ENCODE data around the gene DNAJC9. TPM values are rescaled to one million over a fixed set of nuclear protein-coding genes. Genes with fewer than 3 reads are reported as not detected.

Gene DNAJC9
- polyA plus RNA-seq, 2 of the 4 experiments (the other 2 are of a cell fraction): 45.6 to 56.3 TPM

DNA sequence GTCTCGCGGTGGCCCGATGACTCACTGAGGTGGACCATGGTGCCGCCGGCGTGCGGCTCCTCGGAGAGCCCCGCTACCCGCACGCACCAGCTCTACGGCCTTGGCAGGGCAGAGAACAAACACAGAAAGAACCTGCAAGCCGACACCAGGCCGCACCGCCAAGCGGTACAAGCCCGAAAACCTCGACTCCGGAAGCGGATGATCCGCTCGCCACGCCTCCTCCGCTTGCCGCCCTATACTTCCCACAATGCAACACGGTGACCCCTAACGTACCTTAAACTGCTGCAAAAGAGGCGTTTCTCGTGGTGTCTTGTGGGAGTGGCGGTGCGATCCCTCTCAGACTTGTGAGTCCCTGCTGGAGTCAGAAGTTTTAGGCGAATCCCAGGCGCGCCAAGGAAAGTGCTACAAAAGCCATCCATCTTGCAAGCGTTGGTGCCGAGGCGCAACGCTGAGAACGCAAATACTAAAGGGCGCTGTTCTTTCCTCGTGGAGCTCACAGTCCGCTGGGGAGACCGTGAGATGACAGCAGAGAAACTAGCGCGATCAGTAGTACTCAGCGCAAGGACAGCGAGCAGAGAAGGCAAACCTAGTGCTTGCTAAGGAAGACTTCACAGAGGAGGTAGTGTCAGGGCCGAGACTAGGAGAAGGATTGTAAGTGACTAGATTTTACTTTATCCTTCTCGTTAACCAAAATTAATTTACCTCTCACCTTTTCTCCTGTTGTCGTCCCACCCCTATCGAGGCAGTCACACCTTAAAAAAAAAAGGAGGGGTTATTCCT is 5.6 kb upstream of the DNAJC9 start, which contains the start of gene MRPS16:
MRPS16 (minus strand) TSS at position 200 of the 780 bp plus-strand sequence; CDS start at position 38, 162 bp downstream.
- DNase-seq (ENCODE audit: low read depth in 1 of 2, low spot score in 1 of 2) (peak; percentile 96 to 99), ATAC-seq (peak; percentile 90 to 94), FAIRE-seq (peak; percentile 86)
- under 1% methylated on average over 49 of the region's 51 CpGs for WGBS (ENCODE audit: missing lambda C conversion rate)
- peak within 1 kb of the TSS; percentile 94 to 95 for H3K27ac ChIP-seq
- peaks cover 26% of the 10 kb centered on the region for H3K4me1 ChIP-seq
- H3K4me2 ChIP-seq: peak within 1 kb of the TSS; percentile 98
- H3K4me3 ChIP-seq: peak within 1 kb of the TSS; percentile 94
- H3K9me3 ChIP-seq: no peaks in the 10 kb centered on the region
- ChIA-PET POLR2A (interaction anchor here (0.7 to 2.3 kb wide), 9 partner anchors 9 to 576 kb away, joined by 3 to 11 read pairs (median 4); partner anchors contain the start of genes ANXA7 and CFAP70), CTCF (interaction anchor here (1.0 to 1.5 kb wide), 4 partner anchors 11 to 88 kb away, joined by 3 to 5 read pairs (median 4); no protein-coding TSS in a partner anchor)
- TF ChIP-seq FOXS1 (CRISPR knock-in tag; IDR thresholded peaks at IDR 0.05) (no peak), CBX8 (IDR thresholded peaks at IDR 0.05) (no peak), POLR2AphosphoS2 (conservative IDR thresholded peaks at IDR 0.05; ENCODE audit: low read length) (no peak), EHF (CRISPR knock-in tag; IDR thresholded peaks at IDR 0.05) (no peak), PBX3 (IDR thresholded peaks at IDR 0.05) (no peak), NFE2L2 (conservative IDR thresholded peaks at IDR 0.05; ENCODE audit: low read length) (no peak), EP300 (IDR thresholded peaks at IDR 0.05) (no peak; a peak in 1 of 5 replicates), RCOR1 (IDR thresholded peaks at IDR 0.05; ENCODE audit: low read depth, low read length) (no peak), NPAS2 (CRISPR knock-in tag; IDR thresholded peaks at IDR 0.05; ENCODE audit: borderline replicate concordance) (no peak), REST (IDR thresholded peaks at IDR 0.05) (no peak), ELK1 (IDR thresholded peaks at IDR 0.05; ENCODE audit: low read depth, low read length) (no peak), HEYL (CRISPR knock-in tag; IDR thresholded peaks at IDR 0.05) (no peak), RARB (CRISPR knock-in tag; IDR thresholded peaks at IDR 0.05) (0 out of 2 replicates have a peak, but pooled peaks have one; percentile 16), FOSB (CRISPR knock-in tag; IDR thresholded peaks at IDR 0.05) (no peak), EHMT2 (IDR thresholded peaks at IDR 0.05; ENCODE audit: low read depth) (no peak), RAD21 (conservative IDR thresholded peaks at IDR 0.05 in 1 of 2, IDR thresholded peaks at IDR 0.05 in 1 of 2) (no peak), MAX (IDR thresholded peaks at IDR 0.05) (peak; percentile 93), CBX2 (IDR thresholded peaks at IDR 0.05; ENCODE audit: borderline replicate concordance, low read depth) (no peak), SMC3 (IDR thresholded peaks at IDR 0.05) (no peak), JUNB (IDR thresholded peaks at IDR 0.05) (no peak), SREBF2 (IDR thresholded peaks at IDR 0.05) (no peak), MAFK (IDR thresholded peaks at IDR 0.05; ENCODE audit: partially characterized antibody) (peak; percentile 35), ZFP36 (IDR thresholded peaks at IDR 0.05; ENCODE audit: borderline replicate concordance, partially characterized antibody) (no peak), ZC3H11A (IDR thresholded peaks at IDR 0.05) (no peak), GATA3 (IDR thresholded peaks at IDR 0.05; ENCODE audit: borderline replicate concordance) (peak; percentile 59; the same call in 1 of the 2 replicates), PHF8 (IDR thresholded peaks at IDR 0.05; ENCODE audit: borderline replicate concordance, low read depth) (peak; percentile 79), MYC (IDR thresholded peaks at IDR 0.05; ENCODE audit: borderline replicate concordance, low read length) (peak; percentile 57; the same call in 1 of the 2 replicates), RFX5 (IDR thresholded peaks at IDR 0.05) (0 out of 2 replicates have a peak, but pooled peaks have one; percentile 7), TFCP2L1 (CRISPR knock-in tag; IDR thresholded peaks at IDR 0.05) (no peak), MAZ (IDR thresholded peaks at IDR 0.05; ENCODE audit: borderline replicate concordance, low read depth, low read length) (no peak)
- TF ChIP-seq, protein P1, sequence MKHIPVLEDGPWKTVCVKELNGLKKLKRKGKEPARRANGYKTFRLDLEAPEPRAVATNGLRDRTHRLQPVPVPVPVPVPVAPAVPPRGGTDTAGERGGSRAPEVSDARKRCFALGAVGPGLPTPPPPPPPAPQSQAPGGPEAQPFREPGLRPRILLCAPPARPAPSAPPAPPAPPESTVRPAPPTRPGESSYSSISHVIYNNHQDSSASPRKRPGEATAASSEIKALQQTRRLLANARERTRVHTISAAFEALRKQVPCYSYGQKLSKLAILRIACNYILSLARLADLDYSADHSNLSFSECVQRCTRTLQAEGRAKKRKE (CRISPR knock-in tag; IDR thresholded peaks at IDR 0.05; ENCODE audit: low read depth): no peak
- TF ChIP-seq, protein P2, sequence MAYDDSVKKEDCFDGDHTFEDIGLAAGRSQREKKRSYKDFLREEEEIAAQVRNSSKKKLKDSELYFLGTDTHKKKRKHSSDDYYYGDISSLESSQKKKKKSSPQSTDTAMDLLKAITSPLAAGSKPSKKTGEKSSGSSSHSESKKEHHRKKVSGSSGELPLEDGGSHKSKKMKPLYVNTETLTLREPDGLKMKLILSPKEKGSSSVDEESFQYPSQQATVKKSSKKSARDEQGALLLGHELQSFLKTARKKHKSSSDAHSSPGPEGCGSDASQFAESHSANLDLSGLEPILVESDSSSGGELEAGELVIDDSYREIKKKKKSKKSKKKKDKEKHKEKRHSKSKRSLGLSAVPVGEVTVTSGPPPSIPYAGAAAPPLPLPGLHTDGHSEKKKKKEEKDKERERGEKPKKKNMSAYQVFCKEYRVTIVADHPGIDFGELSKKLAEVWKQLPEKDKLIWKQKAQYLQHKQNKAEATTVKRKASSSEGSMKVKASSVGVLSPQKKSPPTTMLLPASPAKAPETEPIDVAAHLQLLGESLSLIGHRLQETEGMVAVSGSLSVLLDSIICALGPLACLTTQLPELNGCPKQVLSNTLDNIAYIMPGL (CRISPR knock-in tag; IDR thresholded peaks at IDR 0.05; ENCODE audit: borderline replicate concordance): no peak

Measured in A549 (cell line).